ENCODE data around the gene DENND5A.

The DENND5A gene

DNA sequence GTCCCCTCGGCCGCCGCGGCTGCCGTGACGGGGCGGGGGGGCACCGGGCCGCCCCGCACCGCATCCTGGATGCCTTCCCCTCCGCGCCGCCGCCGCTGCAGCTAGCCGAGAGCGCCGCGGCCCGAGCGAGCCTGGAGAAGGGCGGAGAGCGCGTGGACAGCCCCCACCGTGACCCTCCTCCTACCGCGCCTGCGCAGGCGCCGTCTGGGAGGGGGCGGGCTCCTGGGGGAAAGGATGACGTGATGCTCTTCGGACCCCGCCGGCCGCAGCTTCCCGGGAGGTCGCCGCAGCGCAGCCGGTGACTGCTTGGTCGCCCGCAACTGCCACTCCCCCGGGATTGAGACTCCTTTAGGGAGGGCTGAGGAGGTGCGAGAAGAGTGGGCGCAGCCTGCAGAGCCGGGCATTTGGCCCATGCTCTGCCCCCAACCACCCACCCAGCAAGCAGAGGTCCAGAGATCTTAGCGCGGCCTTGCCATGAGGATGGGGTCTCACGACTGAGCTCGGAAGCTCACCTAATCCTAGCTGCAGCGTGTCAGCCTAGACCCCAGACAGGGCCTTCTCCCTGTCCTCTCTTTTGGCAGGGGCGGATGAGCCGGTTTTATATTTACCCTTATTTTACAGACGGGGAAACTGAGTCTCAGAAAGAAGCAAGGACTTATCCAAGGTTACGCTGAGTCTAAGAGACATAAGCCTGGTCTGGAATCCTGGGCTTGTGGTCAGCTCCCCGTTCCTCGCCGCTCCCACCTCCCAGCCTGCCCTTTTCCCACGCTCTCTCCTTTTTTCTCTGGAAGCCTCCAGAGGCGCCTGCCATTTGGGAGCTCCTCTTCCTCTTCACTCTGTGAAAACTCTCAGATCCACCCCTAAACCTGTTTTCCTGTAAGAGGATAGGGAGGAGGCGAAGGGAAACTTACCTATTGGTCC, at the start of gene DENND5A:
Gene DENND5A (minus strand): TSS at position 140 of the 921 bp plus-strand sequence. CDS start 281 bp downstream, outside the sequence.
- in situ Hi-C loops (cut with MboI; ENCODE audit: low pct_unique_long_range_greater_than_20kb, low sequenced_read_pairs): no loop called here
- DNase-seq: peak; percentile 85

DNA sequence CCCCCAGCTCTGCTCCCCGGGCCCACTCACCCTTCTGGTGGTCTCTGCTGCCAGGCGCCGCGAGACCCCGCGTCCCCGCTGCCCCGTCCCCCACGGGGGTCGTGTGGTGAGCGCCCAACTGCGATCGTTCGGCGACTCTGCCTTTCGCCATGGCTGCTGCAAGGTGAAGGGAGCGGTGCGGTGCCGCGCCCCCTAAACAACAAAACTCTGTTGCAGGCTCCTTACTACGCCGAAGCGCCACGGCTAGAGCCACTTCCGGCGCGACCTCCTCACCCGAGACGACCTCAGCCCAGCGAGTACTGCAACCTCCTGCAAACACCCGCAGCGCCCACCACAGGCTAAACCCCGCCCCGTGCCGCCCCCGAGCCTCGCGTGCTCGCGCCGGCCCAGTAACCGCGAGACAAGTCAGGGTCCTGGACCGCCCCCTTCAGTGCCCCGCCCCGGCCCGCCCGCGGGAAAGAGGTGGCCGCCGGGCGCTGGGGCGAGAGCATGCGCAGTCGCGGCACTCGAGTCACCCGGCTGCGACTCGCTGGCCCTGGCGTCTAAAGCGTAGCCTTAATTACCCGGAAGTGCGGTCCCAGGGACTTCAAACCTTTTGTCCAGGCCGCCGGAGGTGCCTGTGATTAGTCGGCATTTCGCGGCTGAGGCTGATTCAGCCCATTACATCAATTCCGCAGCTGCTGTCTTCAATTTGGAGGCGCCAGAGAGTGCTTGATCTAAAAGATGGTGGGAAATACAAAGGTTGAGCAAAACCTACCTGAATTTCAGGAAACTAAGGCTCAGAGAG, 49.3 kb upstream of the DENND5A start, which contains the start of gene TMEM41B:
Gene TMEM41B (minus strand): TSS at position 303 of the 787 bp plus-strand sequence. CDS start 152 bp downstream, at position 151.
- in situ Hi-C loops (cut with MboI; ENCODE audit: low pct_unique_long_range_greater_than_20kb, low sequenced_read_pairs): no loop called here

DNA sequence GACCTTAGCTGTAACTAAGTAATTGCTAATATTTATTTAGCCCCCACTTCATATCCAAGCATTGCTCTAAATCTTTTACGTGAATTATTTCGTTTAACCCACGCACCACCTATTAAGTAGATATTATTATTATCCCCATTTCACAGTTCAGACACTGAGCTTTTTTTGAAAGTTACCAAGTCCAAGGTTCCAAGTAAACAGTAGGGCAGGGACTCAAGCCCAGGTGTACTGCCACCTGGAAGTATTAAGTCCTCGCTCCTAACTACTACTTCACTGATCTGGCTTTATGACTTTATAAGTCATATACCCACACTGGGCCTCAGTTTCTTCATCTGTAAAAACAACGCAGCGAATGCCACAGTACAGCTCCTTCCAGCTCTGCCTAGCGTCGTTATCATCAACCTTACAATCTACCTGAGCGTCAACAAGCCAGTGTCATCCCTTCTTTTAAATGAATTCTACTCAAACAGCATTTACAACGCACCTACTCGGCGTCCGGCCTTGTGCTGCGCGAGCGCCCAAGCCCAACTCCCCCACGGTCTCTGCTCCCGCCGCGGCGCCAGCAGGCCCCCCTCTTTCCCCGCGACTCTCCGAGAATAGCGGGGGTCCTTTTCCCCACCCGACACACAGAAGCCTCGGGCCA, 48.6 kb upstream of the DENND5A start:
- in situ Hi-C loops (cut with MboI; ENCODE audit: low pct_unique_long_range_greater_than_20kb, low sequenced_read_pairs): no loop called here

More for the DNA sequence above, 49.3 kb upstream of the DENND5A start, which contains the start of gene TMEM41B:
- DNase-seq: peak; percentile 99

DNA sequence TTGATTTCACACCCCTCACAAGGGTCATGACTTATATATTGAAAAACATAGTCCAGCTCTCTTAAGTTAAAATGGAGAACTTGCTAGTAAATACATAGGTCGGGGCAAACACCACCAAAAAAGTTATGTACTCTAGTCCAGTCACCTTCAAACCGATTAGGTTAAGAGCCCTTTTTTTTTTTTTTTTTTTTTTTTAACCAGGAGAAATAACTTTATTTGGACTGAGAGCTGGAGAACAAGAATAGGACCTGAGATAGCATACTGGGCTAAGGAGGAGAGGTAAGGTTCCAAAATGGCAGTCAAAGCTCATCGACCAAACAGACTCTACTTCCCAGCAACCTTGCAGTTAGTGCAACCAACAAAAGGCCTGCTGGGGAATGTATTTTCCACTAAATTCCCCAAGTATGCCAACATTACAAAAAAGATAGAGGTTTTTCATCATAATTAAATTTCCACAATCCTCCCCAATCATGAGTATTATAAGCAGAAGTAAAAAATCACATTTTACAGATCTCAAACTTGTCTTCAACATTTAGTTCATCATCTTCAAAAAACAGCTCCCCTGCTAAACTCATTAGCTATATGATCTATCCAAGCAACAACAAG, 45.4 kb upstream of the DENND5A start:
- in situ Hi-C loops (cut with MboI; ENCODE audit: low pct_unique_long_range_greater_than_20kb, low sequenced_read_pairs): no loop called here
- DNase-seq: no peak

More for the DNA sequence above, 48.6 kb upstream of the DENND5A start:
- no peak for DNase-seq

DNA sequence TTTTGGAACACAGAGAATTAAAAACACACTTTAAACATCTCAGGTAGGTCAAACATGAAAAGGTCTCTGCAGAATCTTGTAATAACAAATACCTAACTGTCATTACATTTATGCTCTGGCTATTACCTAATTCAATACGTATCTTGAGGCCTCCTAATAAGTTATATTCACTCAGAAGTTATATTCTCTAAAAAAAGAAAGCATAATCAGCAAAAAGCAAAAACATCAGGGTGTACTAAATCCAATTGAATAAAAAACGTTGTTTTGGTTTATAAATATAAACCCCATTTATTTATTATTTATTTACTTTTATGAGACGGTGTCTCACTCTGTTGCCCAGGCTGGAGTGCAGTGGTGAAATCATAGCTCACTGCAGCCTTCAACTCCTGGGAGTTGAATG, 39.0 kb upstream of the DENND5A start:
- DNase-seq: no peak
- in situ Hi-C loops (cut with MboI; ENCODE audit: low pct_unique_long_range_greater_than_20kb, low sequenced_read_pairs): no loop called here

DNA sequence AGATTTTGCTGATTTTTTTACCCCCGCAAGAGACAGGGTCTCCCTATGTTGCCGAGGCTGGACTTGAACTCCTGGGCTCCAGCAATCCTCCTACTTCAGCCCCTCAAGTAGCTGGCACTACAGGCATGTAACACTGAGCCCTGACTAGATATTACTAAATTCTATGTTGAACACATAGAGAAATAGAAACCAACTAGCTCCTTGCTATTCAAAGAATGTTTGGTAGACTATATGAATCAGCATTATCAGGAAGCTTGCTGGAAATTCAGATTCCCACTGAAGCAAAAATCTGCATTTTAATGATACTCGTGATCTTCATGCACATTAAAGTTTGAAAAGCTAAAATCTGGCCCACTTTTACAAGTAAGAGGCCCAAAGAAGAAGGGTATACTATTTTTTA, 37.3 kb upstream of the DENND5A start:
- DNase-seq: no peak
- in situ Hi-C loops (cut with MboI; ENCODE audit: low pct_unique_long_range_greater_than_20kb, low sequenced_read_pairs): no loop called here

DNA sequence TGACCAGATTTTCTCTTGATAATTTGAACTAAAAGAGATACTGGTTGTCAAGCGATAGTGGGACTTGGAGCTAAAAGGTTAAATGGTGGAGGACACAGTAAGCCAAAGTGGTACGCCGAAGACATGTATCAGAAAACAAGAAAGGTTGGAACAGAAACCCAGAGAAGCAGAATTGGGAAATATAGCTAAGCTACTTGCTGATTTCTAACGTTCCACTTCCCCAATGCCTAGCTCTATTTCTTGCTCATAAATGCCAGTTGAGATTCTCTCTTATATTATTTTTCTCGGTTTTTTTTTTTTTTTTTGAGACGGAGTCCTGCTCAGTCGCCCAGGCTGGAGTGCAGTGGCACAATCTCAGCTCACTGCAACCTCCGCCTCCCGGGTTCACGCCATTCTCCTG, 36.6 kb upstream of the DENND5A start:
- in situ Hi-C loops (cut with MboI; ENCODE audit: low pct_unique_long_range_greater_than_20kb, low sequenced_read_pairs): no loop called here
- DNase-seq: no peak

DNA sequence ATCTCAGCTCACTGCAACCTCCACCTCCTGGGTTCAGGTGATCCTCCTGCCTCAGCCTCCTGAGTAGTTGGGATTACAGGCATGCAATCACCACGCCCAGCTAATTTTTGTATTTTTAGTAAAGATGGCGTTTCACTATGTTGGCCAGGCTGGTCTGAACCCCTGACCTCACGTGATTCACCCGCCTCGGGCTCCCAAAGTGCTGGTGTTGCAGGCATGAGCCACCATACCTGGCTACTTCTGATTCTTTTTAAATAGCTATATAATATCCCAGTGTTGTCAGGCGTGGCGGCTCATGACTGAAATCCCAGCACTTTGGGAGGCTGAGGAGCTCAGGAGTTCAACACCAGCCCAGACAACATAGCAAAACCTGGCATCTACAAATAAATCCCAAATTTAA, 28.5 kb upstream of the DENND5A start:
- no peak for DNase-seq
- in situ Hi-C loops (cut with MboI; ENCODE audit: low pct_unique_long_range_greater_than_20kb, low sequenced_read_pairs): no loop called here

DNA sequence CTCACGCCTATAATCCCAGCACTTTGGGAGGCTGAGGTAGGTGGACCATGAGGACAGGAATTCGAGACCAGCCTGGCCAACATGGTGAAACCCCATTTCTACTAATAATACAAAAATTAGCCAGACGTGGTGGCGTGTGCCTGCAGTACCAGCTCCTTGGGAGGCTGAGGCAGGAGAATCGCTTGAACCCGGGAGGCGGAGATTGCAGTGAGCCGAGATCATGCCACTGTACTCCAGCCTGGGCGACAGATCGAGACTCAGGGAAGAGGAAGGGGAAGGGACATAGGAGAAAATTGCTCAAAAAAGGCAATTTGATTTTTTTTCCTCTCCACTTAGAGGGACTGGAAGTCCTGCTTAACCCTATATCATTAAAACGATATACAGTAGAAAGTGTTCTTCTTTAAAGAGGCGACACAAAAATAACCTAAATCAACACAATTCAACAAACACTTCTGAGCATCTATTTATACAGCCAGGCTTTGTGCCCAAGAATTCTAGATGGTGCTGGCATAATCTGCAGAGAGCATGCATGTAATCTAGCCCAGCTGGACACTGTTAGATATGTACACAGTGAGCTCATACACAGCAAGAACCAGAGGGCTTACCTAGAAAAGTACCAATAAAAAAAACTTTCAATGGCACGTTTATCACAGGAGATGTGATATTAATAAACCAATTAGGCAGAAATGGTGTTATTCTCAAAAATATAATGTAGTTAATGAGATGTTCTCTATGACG, 20.9 kb upstream of the DENND5A start:
- DNase-seq: no peak
- in situ Hi-C loops (cut with MboI; ENCODE audit: low pct_unique_long_range_greater_than_20kb, low sequenced_read_pairs): no loop called here

DNA sequence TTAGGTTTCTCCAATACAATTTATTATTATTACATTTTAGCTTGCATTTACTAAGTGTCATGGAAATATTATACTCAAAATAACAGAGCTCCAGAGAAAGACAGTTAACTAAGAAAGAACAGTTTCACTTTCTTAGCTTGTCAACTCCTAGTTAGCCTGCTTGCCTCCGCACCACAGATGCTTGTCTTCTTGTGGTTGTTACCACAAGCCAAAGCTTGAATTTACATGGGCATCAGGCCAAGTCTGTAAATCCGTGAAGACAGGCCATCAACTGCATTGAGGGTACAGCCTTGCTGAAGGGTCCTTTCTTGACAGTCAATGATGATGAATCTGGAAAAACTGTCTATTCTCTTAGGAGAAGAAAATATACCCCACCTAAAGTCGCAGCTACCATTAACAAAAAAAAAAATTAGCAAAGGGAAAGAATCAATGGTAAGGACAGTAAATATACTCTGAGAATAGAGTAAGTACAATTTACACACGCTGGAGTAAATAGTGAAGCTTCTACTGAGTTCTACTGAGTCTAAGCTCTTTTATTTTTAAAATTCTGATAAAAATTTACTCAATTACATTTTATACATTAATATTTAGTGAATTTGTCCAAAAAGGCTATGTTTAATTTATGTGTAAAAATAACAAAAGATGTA, 15.6 kb upstream of the DENND5A start:
- DNase-seq: peak; percentile 68
- in situ Hi-C loops (cut with MboI; ENCODE audit: low pct_unique_long_range_greater_than_20kb, low sequenced_read_pairs): no loop called here

DNA sequence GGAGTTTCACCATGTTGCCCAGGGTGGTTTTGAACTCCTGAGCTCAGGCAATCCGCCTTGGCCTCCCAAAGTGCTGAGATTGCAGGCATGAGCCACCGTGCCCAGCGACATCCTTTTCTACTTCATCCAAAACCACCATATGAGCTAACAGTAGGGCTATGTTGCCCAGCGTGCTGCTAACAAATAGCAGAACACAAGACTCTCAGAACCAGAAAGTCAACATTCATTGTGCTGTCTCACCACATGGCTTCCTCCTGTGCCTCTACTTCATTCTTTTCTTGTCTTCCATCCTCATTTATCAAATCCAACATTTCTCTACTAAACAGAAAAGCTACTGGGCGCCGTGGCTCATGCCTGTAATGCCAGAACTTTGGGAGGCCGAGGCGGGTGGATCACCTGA, 12.0 kb upstream of the DENND5A start:
- DNase-seq: no peak
- in situ Hi-C loops (cut with MboI; ENCODE audit: low pct_unique_long_range_greater_than_20kb, low sequenced_read_pairs): no loop called here

DNA sequence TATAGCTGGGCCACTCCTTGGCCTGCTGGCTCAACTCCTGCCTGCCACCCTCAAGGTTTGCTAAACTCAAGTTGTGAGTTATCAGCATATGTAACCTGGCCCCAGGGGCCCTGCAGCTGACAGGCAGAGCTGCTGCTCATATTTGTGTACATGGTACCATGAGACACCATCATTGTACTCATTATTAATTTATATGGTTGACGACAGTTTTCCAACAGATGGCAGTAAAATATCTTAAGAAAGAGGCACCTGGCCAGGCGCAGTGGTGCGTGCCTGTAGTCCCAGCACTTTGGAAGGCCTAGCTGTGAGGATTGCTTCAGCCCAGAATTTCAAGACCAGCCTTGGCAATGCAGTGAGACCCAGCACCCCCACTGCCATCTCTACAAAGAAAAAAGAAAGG, 11.4 kb upstream of the DENND5A start:
- in situ Hi-C loops (cut with MboI; ENCODE audit: low pct_unique_long_range_greater_than_20kb, low sequenced_read_pairs): no loop called here
- no peak for DNase-seq

DNA sequence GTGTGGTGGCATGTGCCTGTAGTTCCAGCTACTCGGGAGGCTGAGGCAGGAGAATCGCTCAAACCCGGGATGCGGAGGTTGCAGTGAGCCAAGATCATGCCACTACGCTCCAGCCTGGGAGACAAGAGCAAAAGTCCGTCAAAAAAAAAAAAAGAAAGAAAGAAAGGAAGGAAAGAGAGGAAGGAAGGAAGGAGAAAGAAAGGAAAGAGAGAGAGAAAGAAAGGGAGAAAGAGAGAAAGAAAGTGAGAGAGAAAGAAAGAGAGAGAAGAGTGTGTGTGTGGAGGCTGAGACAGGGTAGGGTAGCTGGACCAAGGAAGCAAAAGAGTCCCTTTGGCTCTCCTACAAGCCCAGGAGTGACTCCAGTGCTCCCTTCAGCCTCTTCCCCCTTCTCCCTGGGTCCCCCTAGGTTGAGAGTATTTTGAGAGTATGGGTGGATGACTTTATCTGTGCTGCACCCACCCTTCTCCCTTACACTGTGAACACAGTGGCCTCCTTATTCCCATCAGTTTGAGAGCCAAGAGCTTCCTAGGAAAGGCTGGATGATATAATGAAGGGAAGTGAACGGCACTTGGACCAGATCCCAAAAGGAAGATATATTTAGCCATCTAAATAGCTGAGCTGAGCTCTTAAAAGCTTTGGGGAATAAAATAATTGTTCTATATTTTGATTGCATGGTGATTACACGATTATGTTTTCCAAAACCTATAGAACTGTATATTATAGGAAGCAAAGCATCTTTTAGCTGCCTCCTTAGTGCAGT, 9.5 kb upstream of the DENND5A start:
- in situ Hi-C loops (cut with MboI; ENCODE audit: low pct_unique_long_range_greater_than_20kb, low sequenced_read_pairs): no loop called here
- no peak for DNase-seq

DNA sequence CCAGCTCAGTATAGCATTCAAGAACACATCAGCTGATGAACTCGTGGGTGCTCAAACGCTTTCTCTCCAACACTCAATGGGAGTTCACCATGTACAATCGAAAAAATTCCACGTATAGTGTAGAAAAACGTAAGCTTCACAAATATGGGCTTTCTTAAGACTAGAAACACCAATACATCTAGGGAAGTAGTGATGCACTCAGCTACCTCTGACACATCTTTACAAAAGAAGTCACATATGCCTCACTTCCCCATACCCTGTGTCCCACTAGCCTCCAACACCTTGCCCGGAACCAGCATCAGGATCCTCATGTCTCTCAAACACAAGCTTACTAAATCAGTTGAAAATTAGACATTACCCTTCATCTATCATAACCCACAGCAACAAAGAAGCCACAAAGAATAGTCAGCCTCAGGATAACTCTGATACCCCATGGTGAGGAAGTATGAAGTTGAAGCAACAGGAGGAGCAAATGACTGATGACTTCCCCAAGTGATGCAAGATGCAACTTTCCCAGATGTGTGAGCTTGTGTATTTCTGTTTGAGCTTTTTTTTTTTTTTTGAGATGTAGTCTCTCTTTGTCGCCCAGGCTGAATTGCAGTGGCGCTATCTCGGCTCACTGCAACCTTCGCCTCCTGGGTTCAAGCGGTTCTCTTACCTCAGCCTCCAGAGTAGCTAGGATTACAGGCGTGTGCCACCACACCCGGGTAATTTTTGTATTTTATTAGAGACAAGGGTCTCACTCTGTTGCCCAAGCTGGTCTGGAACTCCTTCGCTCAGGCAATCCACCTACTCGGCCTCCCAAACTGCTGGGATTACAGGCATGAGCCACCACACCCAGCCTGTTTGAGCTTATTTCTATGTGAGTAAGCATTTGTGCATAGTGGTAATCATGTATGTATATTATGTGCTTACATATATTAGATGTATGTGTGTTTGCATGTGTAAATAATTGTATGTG, 8.5 kb upstream of the DENND5A start:
- peak; percentile 75 for DNase-seq
- in situ Hi-C loops (cut with MboI; ENCODE audit: low pct_unique_long_range_greater_than_20kb, low sequenced_read_pairs): no loop called here

DNA sequence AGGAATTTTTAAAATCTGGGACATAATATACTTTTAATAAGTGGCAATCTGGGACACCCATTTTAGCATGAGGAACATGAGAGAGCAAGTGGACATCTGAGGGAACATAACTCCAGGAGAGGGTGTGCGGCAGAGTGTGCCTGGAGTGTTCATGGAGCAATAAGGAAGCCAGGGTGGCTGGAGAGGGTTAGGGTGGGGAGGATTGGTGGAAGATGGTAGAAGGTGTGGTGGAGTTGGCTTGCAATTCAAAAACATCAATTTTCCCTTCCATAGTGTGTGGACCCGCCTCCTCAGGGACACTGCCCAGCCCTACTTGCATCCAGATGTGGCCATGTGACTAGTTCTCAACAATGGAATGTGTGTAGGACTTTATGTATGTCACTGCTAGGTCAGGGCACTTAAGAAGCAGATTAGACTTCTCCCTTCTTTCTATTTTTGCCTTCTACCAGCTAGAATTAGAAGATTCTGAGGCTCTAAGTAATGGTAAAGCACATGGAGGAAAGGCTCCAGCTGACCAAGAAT, 4.4 kb upstream of the DENND5A start:
- no peak for DNase-seq
- in situ Hi-C loops (cut with MboI; ENCODE audit: low pct_unique_long_range_greater_than_20kb, low sequenced_read_pairs): no loop called here

DNA sequence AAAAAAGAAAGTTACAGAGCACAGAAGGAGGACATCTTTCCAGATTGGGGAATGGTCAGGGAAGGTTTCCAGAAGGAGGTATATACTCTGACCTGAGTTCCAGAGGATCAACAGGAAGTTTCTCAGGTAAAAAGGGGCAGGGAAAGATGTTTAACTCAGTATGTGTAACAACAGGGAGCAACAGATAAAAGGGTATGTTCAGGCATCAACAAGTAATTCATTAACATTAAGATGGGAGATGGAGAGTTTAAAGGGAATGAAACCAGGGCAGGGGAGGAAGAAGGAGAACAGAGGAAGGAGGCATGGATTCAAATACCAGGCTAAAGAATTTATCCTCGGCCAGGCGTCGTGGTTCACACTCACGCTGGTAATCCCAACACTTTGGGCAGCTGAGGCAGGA, 2.5 kb upstream of the DENND5A start:
- in situ Hi-C loops (cut with MboI; ENCODE audit: low pct_unique_long_range_greater_than_20kb, low sequenced_read_pairs): no loop called here

More for the DNA sequence above, 2.5 kb upstream of the DENND5A start:
- no peak for DNase-seq

Data from KBM-7 (cell line).